Muscle layer of colon (tissue), 2 donors: Measurements from ENCODE around the gene ZNF654.

Experiments
- H3K27ac ChIP-seq: one replicate; pipeline ENCODE4 v1.7.0; 2013; ENCODE audit warnings: low read depth, mild to moderate bottlenecking, low read length, moderate library complexity
- H3K27me3 ChIP-seq, 2 donors: one replicate each; pipeline ENCODE4 v1.7.0; 2013; ENCODE audit warnings: low read length in 2 of 2, mild to moderate bottlenecking in 2 of 2; ENCODE audit not compliant: insufficient read depth in 2 of 2, control insufficient read depth in 1 of 2
- H3K36me3 ChIP-seq: one replicate; pipeline ENCODE4 v1.7.0; 2013; ENCODE audit warnings: mild to moderate bottlenecking, low read length; ENCODE audit not compliant: insufficient read depth
- H3K4me1 ChIP-seq: one replicate; pipeline ENCODE4 v1.7.0; 2013; ENCODE audit warnings: mild to moderate bottlenecking, low read length; ENCODE audit not compliant: insufficient read depth
- H3K4me3 ChIP-seq, 2 donors: one replicate each; pipeline ENCODE4 v1.7.0; 2013; ENCODE audit warnings: low read length in 2 of 2, low read depth in 1 of 2, mild to moderate bottlenecking in 1 of 2, moderate library complexity in 1 of 2
- H3K9ac ChIP-seq: one replicate; pipeline ENCODE4 v1.7.0; 2013; ENCODE audit warnings: low read length
- H3K9me3 ChIP-seq: one replicate; pipeline ENCODE4 v1.7.0; 2013; ENCODE audit warnings: mild to moderate bottlenecking, low read length
- donor health status: abdominal sarcoma.
- donor health status: Adenocarcinoma of cecum.

ZNF654 gene

DNA sequence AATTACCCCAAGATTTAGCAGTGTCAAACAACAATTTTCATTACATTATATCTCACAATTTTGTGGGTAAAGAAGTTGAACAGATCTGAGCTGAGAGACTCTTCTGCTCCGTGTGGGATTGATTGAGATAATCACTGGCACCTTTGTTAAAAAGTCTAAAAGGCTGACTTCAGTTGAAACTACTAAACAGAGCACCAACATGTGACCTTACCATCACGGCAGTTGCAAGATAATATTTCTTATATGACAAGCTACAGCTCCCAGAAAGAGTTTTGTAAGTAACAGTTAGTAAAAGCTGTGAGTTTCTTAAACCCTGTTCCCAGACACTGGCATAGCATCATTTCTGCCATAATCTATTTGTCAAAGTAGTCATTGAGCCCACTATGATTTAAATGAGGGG, 25.2 kb upstream of the ZNF654 start:
- Histone ChIP-seq H3K36me3 (no peaks in the 10 kb centered on the region), H3K4me1 (peaks cover 5% of the 10 kb centered on the region), H3K27me3 (no peaks in the 10 kb centered on the region), H3K9ac (no peak overlapping the region), H3K4me3 (no peak overlapping the region), H3K27ac (no peak overlapping the region), H3K9me3 (no peaks in the 10 kb centered on the region)

DNA sequence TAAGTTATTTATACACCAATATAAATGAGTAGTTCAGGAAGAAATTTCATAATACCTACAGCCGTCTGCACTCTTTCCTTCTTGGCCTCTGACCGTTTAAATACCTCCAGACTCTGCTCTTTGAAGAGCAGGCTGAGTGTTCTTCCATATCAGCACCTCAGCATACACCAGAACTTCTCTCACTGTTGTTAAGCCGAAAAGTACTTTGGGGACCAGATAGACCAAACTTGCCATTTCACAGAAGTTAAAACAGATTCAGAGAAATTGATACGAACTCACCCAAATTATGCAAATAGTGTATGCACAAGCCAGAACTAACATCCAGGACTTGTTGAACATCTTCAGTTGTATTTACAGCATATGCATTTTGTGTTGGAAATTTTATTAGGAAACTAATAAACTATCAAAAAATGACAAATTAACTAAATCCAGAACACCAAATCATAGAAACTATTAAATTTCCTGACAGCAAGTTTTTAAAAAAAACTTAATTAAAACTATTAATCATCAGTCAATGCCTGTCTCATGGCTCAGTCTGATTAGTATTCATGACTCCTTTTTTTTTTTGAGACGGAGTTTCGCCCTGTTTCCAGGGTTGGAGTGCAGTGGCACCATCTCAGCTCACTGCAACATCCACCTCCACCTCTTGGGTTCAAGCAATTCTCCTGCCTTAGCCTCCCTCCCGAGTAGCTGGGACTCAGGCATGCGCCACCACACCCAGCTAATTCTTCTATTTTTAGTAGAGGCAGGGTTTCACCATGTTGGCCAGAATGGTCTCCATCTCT, 24.4 kb upstream of the ZNF654 start:
- Histone ChIP-seq H3K4me1 (peaks cover 5% of the 10 kb centered on the region), H3K27ac (no peak overlapping the region), H3K9ac (no peak overlapping the region), H3K9me3 (no peaks in the 10 kb centered on the region), H3K4me3 (no peak overlapping the region), H3K36me3 (no peaks in the 10 kb centered on the region), H3K27me3 (no peaks in the 10 kb centered on the region)

DNA sequence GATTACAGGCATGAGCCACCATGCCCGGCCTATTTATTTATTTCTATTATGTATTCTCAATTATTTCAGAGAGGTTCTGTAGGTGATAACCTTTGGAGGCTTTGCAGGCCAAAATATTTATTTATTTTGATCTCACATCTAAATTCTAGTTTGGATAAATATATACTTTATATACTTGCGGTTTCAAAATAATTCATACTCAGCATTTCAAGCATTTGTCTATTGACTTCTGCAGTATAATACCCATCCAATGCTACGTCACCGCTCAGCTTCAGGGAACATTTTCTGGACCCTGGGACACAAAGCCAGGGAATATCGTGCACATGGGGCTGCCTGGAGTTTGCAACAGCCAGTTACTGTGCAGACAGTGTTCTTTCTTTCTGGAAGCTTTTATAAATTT, 22.8 kb upstream of the ZNF654 start:
- Histone ChIP-seq H3K9ac (no peak overlapping the region), H3K27ac (no peak overlapping the region), H3K36me3 (no peaks in the 10 kb centered on the region), H3K9me3 (no peaks in the 10 kb centered on the region), H3K27me3 (no peaks in the 10 kb centered on the region), H3K4me3 (no peak overlapping the region), H3K4me1 (peaks cover 3% of the 10 kb centered on the region)

DNA sequence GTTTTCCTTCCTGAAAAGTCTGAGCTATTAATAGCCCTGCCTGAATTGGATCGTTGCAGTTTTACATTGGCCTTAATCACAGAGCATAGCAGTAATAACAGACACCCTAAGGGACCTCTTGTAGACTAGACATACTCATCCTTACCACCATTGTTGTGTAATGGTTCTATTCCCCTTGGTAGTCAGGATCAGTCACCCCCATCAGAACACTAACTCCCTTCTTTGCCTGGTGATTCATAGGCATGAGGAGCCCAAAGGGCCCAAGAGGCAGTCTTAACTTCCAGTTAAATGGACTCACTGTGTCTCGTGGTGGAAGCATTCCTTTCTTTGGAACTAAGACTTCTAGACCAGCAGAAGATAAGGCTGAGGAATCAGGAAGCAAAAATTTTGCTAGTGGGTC, 20.5 kb upstream of the ZNF654 start:
- Histone ChIP-seq H3K9ac (no peak overlapping the region), H3K4me1 (no peaks in the 10 kb centered on the region), H3K27ac (no peak overlapping the region), H3K4me3 (no peak overlapping the region), H3K36me3 (no peaks in the 10 kb centered on the region), H3K27me3 (no peaks in the 10 kb centered on the region), H3K9me3 (no peaks in the 10 kb centered on the region)

DNA sequence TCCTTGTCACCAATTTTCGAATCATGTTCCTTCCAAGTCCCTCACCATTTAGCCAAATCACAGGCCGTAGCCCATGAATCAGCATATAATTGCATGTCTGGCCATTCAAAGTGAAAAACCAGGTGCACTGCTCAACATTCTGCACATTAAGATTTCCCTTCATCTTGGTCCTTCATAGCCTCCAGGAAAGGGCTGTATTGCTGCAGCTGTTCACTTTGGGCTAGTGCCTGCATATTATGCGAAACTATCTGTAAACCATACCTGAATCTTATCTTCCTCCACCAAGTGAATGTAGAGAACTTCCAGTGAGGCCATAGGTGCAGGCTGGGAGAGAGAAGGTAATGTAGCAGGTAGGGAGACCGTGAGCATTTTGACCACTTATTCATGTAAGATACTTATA, 18.5 kb upstream of the ZNF654 start:
- Histone ChIP-seq H3K9ac (no peak overlapping the region), H3K27ac (no peak overlapping the region), H3K4me3 (no peak overlapping the region), H3K36me3 (no peaks in the 10 kb centered on the region), H3K27me3 (no peaks in the 10 kb centered on the region), H3K9me3 (no peaks in the 10 kb centered on the region), H3K4me1 (no peaks in the 10 kb centered on the region)

DNA sequence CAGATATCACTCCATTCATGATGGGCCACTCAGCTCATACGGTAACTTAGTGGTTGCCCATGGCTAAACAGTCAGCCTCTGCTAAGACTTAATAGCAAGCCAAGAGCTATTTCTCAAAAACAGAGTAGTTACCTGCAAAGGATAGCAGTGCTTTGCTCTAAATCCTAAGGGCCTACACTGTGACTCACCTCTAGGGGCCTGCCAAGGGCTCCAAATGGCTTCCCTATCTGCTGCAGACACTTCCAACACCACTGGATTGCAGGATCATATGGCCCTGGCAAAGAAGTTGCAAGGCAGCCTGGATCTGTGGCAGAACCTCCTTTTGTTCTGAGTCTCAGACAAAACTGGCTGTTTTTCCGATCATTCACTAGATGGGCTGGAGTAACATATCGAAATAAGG, 18.1 kb upstream of the ZNF654 start:
- H3K9me3 ChIP-seq: no peaks in the 10 kb centered on the region
- no peak overlapping the region for H3K9ac ChIP-seq
- no peak overlapping the region for H3K27ac ChIP-seq
- H3K4me1 ChIP-seq: no peaks in the 10 kb centered on the region
- H3K4me3 ChIP-seq: no peak overlapping the region
- no peaks in the 10 kb centered on the region for H3K36me3 ChIP-seq
- no peaks in the 10 kb centered on the region for H3K27me3 ChIP-seq

DNA sequence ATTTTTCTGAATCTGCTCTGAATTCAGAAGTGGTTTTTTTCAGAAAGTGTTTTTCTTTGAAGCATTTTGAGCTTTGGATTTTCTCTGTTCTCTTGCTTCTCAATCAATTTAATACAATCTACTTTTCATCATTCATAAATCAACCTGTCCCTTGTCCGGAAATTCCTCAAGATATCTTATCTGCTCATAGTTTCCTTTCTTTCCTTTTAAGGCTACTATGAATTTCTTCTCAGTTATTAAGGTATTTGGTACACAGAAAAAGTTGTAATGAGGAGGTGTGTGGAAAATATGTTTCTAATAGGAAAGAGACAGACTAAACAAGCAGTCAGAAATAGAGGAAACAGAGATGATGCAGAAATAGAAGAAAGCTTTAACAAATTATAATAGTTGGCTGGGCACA, 14.6 kb upstream of the ZNF654 start:
- Histone ChIP-seq H3K9me3 (no peaks in the 10 kb centered on the region), H3K36me3 (no peaks in the 10 kb centered on the region), H3K9ac (no peak overlapping the region), H3K4me3 (no peak overlapping the region), H3K4me1 (no peaks in the 10 kb centered on the region), H3K27ac (no peak overlapping the region), H3K27me3 (no peaks in the 10 kb centered on the region)

DNA sequence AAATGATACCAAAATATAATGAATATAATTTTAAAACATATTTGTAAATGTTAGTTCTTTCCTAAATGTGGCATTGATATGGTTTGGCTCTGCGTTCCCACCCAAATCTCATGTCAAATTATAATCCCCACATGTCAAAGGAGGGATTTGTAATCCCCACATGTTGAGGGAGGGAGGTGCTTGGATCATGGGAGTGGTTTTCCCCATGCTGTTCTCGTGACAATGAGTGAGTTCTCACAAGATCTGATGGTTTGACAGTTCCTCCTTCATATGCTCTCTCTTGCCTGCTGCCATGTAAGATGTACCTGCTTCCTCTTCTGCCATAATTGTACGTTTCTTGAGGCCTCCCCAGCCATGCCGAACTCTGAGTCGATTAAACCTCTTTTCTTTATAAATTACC, 12.3 kb upstream of the ZNF654 start:
- Histone ChIP-seq H3K36me3 (no peaks in the 10 kb centered on the region), H3K4me3 (no peak overlapping the region), H3K9me3 (no peaks in the 10 kb centered on the region)

DNA sequence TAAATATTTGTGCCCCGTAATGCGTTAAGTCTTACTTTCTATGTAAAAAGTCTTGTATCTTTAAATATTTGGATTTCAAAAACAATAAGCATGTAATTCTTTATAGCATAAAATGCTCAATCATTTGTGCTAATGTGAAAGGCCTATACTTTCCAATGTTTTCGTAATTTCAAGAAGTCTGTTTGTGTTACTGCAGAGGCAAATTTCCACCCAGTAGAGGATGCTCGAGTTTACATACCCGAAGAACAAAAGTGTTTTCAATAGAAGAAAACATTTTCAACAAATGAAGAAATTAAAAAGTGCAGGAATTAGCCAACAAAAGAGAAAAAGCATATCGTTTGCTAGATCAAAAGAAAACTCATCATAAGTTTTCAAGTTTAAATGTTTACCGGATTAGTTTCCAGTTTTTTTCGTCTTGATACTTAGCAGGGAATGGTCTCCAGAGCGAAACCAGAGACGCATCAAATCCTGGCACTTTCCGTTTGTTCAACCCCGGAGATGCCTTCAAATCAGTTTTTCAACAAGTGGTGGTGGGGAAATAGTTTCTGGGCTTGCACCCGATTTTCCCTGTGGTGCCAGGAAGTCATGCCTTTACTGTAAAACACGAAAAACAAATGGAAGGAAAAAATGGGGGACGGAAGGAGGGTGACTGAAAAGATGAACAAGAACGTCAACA, 1.3 kb upstream of the ZNF654 start:
- Histone ChIP-seq H3K4me3 (peak overlapping the region; percentile 72 to 90), H3K27ac (peak overlapping the region; percentile 97), H3K9me3 (no peaks in the 10 kb centered on the region), H3K36me3 (peaks cover 7% of the 10 kb centered on the region), H3K9ac (peak overlapping the region; percentile 70), H3K4me1 (peaks cover 31% of the 10 kb centered on the region), H3K27me3 (no peaks in the 10 kb centered on the region)

More for the DNA sequence above, 12.3 kb upstream of the ZNF654 start:
- no peaks in the 10 kb centered on the region for H3K27me3 ChIP-seq
- no peak overlapping the region for H3K9ac ChIP-seq
- H3K27ac ChIP-seq: no peak overlapping the region
- no peaks in the 10 kb centered on the region for H3K4me1 ChIP-seq

DNA sequence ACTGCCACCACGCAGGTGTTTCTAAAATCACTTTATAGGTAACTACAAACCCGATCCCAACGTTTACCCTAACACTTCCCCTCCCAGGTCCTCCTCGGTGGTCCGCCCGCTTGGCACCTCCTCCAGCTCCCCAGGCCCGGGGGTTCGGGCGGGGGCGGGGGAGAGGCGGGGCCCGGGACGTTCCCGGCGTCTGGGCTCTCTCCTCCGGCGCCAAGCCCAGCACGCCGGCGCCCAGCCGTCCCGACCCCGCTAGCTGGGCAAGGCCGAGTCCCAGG, 812 bp upstream of the ZNF654 start:
- Histone ChIP-seq H3K27ac (peak overlapping the region; percentile 97), H3K27me3 (no peaks in the 10 kb centered on the region), H3K36me3 (peaks cover 7% of the 10 kb centered on the region), H3K4me3 (peak overlapping the region; percentile 72 to 90), H3K4me1 (peaks cover 31% of the 10 kb centered on the region), H3K9me3 (no peaks in the 10 kb centered on the region), H3K9ac (peak overlapping the region; percentile 70)

DNA sequence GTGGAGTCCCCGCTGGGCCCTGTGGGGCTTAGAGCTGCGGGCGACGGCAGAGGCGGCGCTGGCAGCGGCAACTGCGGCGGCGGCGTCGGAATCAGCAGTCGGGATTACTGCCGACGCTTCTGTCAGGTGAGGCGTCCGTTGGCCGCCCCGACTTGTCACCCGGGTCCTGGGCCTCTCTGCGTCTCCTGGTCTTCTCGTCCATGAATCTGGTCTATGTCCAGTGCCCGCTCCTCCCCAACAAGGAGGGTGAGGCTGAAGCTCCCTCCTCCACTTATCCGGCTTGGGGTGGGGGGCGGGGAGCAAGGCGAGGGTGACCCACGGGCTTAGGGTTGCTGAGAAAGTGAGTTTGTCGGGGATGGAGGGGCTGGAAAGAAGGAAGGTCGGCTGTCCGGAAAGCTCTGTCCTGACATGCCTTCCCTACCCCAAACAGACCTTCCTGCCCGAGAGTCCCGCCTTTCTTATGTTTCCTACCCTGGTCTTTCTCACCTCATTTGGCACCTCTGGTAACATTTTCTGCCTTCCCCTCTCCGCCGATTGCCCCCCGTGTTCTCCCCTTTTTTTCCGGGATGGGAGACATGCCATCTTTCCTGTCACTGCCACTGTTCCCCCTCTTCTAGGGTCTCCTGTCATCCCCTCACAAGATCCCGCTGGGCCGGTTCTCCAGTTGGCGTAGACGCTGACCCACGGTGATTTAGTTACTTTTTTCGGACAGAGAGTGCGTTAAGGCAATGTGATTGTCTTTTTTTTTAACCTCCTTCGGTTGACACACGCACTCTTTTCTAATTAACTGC, 520 bp downstream of the ZNF654 start:
- Histone ChIP-seq H3K27me3 (no peaks in the 10 kb centered on the region), H3K36me3 (peaks cover 7% of the 10 kb centered on the region), H3K9me3 (no peaks in the 10 kb centered on the region), H3K9ac (peak overlapping the region; percentile 83), H3K27ac (peak overlapping the region; percentile 97), H3K4me3 (peak overlapping the region; percentile 56 to 90), H3K4me1 (peaks cover 31% of the 10 kb centered on the region)
